WTC11 (cell line): Measurements from ENCODE around the gene PLA2G2D. TPM values are rescaled to one million over a fixed set of nuclear protein-coding genes. Genes with fewer than 3 reads are reported as not detected.

ENCODE experiments used
- ATAC-seq: fragments of 200-7000 bp; cut with Tn5 transposase; 2 replicates; pipeline ENCODE4 v1.10.0; 2021; ENCODE audit warnings: mild to moderate bottlenecking, moderate library complexity
- CTCF ChIA-PET: fragments of 300-600 bp; sonication (Branson Sonifier 250); formaldehyde crosslinking; loops from one replicate; lab custom pipeline; 2021; ENCODE audit warnings: antibody characterized with exemption; lab: Charles Lee
- POLR2A ChIA-PET: fragments of 350-600 bp; sonication (Branson Sonifier 250); formaldehyde crosslinking; loops from one replicate; lab custom pipeline; 2021; ENCODE audit warnings: antibody characterized with exemption; lab: Charles Lee
- DNase-seq: peaks from one replicate; pipeline ENCODE4 v3.0.0; 2021; ENCODE audit warnings: low spot score
- H3K27ac Mint-ChIP-seq: 2 replicates; pipeline ENCODE4 v1.8.0; 2021; ENCODE audit warnings: mixed read lengths
- H3K27me3 Mint-ChIP-seq: 2 replicates; pipeline ENCODE4 v1.8.0; 2021; ENCODE audit warnings: low read depth, mild to moderate bottlenecking, moderate library complexity, mixed read lengths
- H3K36me3 Mint-ChIP-seq: 2 replicates; pipeline ENCODE4 v1.8.0; 2021; ENCODE audit warnings: mixed read lengths
- H3K4me1 Mint-ChIP-seq: 2 replicates; pipeline ENCODE4 v1.8.0; 2022; ENCODE audit warnings: mixed read lengths
- H3K4me3 Mint-ChIP-seq: 2 replicates; pipeline ENCODE4 v1.8.0; 2021; ENCODE audit warnings: mild to moderate bottlenecking, moderate library complexity, mixed read lengths
- H3K9me3 Mint-ChIP-seq: 2 replicates; pipeline ENCODE4 v1.8.0; 2021; ENCODE audit warnings: mixed read lengths
- ATF2 ChIP-seq: sonication (generic); formaldehyde crosslinking; IDR thresholded peaks from 2 replicates; pipeline ENCODE4 v1.8.1; 2022; ENCODE audit warnings: low read depth, missing genetic modification reagents, borderline replicate concordance
- ATF6 ChIP-seq: sonication (generic); formaldehyde crosslinking; IDR thresholded peaks from 2 replicates; pipeline ENCODE4 v1.8.1; 2023; ENCODE audit warnings: mild to moderate bottlenecking, missing genetic modification reagents
- ELF4 ChIP-seq: sonication (generic); formaldehyde crosslinking; IDR thresholded peaks from 2 replicates; pipeline ENCODE4 v1.8.1; 2022; ENCODE audit warnings: low read depth, mild to moderate bottlenecking, moderate library complexity, missing genetic modification reagents
- ERG ChIP-seq: fragments of 250-450 bp; sonication (Bioruptor Pico); IDR thresholded peaks from 2 replicates; pipeline ENCODE4 v1.8.0; 2021; ENCODE audit warnings: mild to moderate bottlenecking
- FOXK1 ChIP-seq: sonication (generic); formaldehyde crosslinking; IDR thresholded peaks from 2 replicates; pipeline ENCODE4 v1.8.0; 2022; ENCODE audit warnings: mild to moderate bottlenecking, moderate library complexity, missing genetic modification reagents
- IRF1 ChIP-seq: sonication (generic); formaldehyde crosslinking; IDR thresholded peaks from 2 replicates; pipeline ENCODE4 v1.8.0; 2023; ENCODE audit warnings: missing genetic modification reagents
- MLX ChIP-seq: sonication (generic); formaldehyde crosslinking; IDR thresholded peaks from 2 replicates; pipeline ENCODE4 v1.8.1; 2023; ENCODE audit warnings: mild to moderate bottlenecking, missing genetic modification reagents, moderate library complexity
- OVOL2 ChIP-seq: fragments of 250-450 bp; sonication (Bioruptor Pico); IDR thresholded peaks from 2 replicates; pipeline ENCODE4 v1.9.0; 2021; ENCODE audit warnings: mild to moderate bottlenecking, borderline replicate concordance
- PRDM15 ChIP-seq: sonication (generic); formaldehyde crosslinking; IDR thresholded peaks from 2 replicates; pipeline ENCODE4 v1.8.0; 2022; ENCODE audit warnings: missing genetic modification reagents
- SOX15 ChIP-seq: fragments of 250-450 bp; sonication (Bioruptor Pico); IDR thresholded peaks from 2 replicates; pipeline ENCODE4 v1.9.0; 2021; ENCODE audit warnings: mild to moderate bottlenecking
- TCF7 ChIP-seq: sonication (generic); formaldehyde crosslinking; IDR thresholded peaks from 2 replicates; pipeline ENCODE4 v1.8.0; 2022; ENCODE audit warnings: mild to moderate bottlenecking, low read depth, missing genetic modification reagents, moderate library complexity
- USF1 ChIP-seq: sonication (generic); formaldehyde crosslinking; IDR thresholded peaks from 2 replicates; pipeline ENCODE4 v1.8.0; 2022; ENCODE audit warnings: mild to moderate bottlenecking, missing genetic modification reagents
- ZMAT4 ChIP-seq: fragments of 250-450 bp; sonication (Bioruptor Pico); IDR thresholded peaks from 2 replicates; pipeline ENCODE4 v1.9.0; 2021; ENCODE audit warnings: mild to moderate bottlenecking
- ZNF512 ChIP-seq: sonication (generic); formaldehyde crosslinking; IDR thresholded peaks from 2 replicates; pipeline ENCODE4 v1.8.1; 2022; ENCODE audit warnings: missing genetic modification reagents, borderline replicate concordance
- total RNA-seq: library from RNA; stranded (reverse); gene quantifications from 3 replicates; pipeline ENCODE4 v1.2.3, GENCODE V29; 2021

PLA2G2D gene
- total RNA-seq, 1 experiment from 2014 or later, result not detected

GRCh38 chr1:20074725-20075171 is 44.6 kb downstream of the PLA2G2D start:
- CTCF ChIA-PET, result interaction anchor here (1.5 to 1.8 kb wide), 2 partner anchors 77 to 100 kb away, joined by 6 to 7 read pairs; no protein-coding TSS in a partner anchor
- POLR2A ChIA-PET, result no interaction called here

GRCh38 chr1:20074055-20074724 is 45.1 kb downstream of the PLA2G2D start:
- H3K36me3 Mint-ChIP-seq, result no peaks in the 10 kb centered on the region
- peaks cover 16% of the 10 kb centered on the region for H3K4me1 Mint-ChIP-seq
- H3K4me3 Mint-ChIP-seq, result no peak overlapping the region
- H3K9me3 Mint-ChIP-seq, result peaks cover 10% of the 10 kb centered on the region; the same call in 1 of the 2 replicates
- peaks cover 7% of the 10 kb centered on the region; the same call in 1 of the 2 replicates for H3K27me3 Mint-ChIP-seq
- DNase-seq, result no peak
- POLR2A ChIA-PET, result no interaction called here
- no peak for ATAC-seq
- no peak overlapping the region for H3K27ac Mint-ChIP-seq
- CTCF ChIA-PET, result interaction anchor here (1.5 to 1.8 kb wide), 2 partner anchors 77 to 100 kb away, joined by 6 to 7 read pairs; no protein-coding TSS in a partner anchor
- no peak for TF ChIP-seq FOXK1
- TF ChIP-seq SOX15, result no peak
- no peak for TF ChIP-seq PRDM15 (CRISPR knock-in tag)
- TF ChIP-seq ZNF512 (CRISPR knock-in tag), result no peak
- TF ChIP-seq ATF2 (CRISPR knock-in tag), result no peak

More at GRCh38 chr1:20074725-20075171, 44.6 kb downstream of the PLA2G2D start:
- Mint-ChIP-seq H3K27ac (no peak overlapping the region), H3K4me3 (no peak overlapping the region), H3K27me3 (peaks cover 7% of the 10 kb centered on the region; the same call in 1 of the 2 replicates), H3K36me3 (no peaks in the 10 kb centered on the region), H3K9me3 (peaks cover 10% of the 10 kb centered on the region; the same call in 1 of the 2 replicates), H3K4me1 (peaks cover 18% of the 10 kb centered on the region)
- no peak for TF ChIP-seq ATF6 (CRISPR knock-in tag)
- TF ChIP-seq OVOL2 (CRISPR knock-in tag), result no peak
- TF ChIP-seq ERG, result no peak
- TF ChIP-seq ZMAT4 (CRISPR knock-in tag), result no peak
- no peak for TF ChIP-seq USF1 (CRISPR knock-in tag)
- TF ChIP-seq IRF1 (CRISPR knock-in tag), result no peak
- no peak for TF ChIP-seq MLX (CRISPR knock-in tag)
- TF ChIP-seq TCF7 (CRISPR knock-in tag), result no peak
- TF ChIP-seq ELF4 (CRISPR knock-in tag), result no peak
- ATAC-seq (no peak), DNase-seq (no peak)
